Loucy (cell line): ENCODE results near the gene NCAM1.

Source experiments
- CTCF ChIP-seq: fragments of 200-600 bp; sonication (generic); conservative IDR thresholded peaks from 2 replicates; pipeline ENCODE4 v1.5.1; 2014; ENCODE audit warnings: mild to moderate bottlenecking, antibody characterized with exemption, low read length
- EZH2phosphoT487 ChIP-seq: fragments of 200-600 bp; IDR thresholded peaks from 2 replicates; pipeline ENCODE4 v1.6.1; 2018; ENCODE audit warnings: antibody characterized with exemption, mild to moderate bottlenecking, moderate library complexity, borderline replicate concordance

GRCh38 chr11:113178381-113179070 lies 217.3 kb downstream of the NCAM1 start:
- no peak for TF ChIP-seq CTCF
- TF ChIP-seq EZH2phosphoT487: no peak
